HCT116 (cell line): Measurements from ENCODE around the gene TMEM51. TPM values are rescaled to one million over a fixed set of nuclear protein-coding genes. Genes with fewer than 3 reads are reported as not detected.

Experiments used
- ATAC-seq: fragments of 200-7000 bp; cut with Tn5 transposase; 2 replicates; pipeline ENCODE4 v1.9.1; 2020; ENCODE audit warnings: mild to moderate bottlenecking, moderate library complexity
- BruUV-seq: library from RNA; stranded (reverse); fragments of 400-500 nt; replicated peaks from 2 replicates; lab custom pipeline; 2021; lab: Mats Ljungman, UMichigan
- CTCF ChIA-PET: fragments of 300-600 bp; sonication (Branson Sonifier 250); formaldehyde crosslinking; loops from one replicate; lab custom pipeline; 2021; ENCODE audit warnings: antibody characterized with exemption; lab: Charles Lee
- POLR2A ChIA-PET: fragments of 300-600, 350-600 bp; sonication (Branson Sonifier 250); formaldehyde crosslinking; loops from one replicate; lab custom pipeline; 2021; ENCODE audit warnings: antibody characterized with exemption; lab: Charles Lee
- RAD21 ChIA-PET, 2 experiments: fragments of 300-600 bp; sonication (Branson Sonifier 250); formaldehyde crosslinking; loops; one replicate each; lab custom pipeline; 2023; ENCODE audit warnings: low total read pairs in 2 of 2; ENCODE audit not compliant: uncharacterized antibody in 2 of 2, unreplicated experiment in 2 of 2, low non-redundant PET in 1 of 2; lab: Charles Lee
- DNase-seq: peaks from one replicate; pipeline ENCODE4 v3.0.0-alpha.2; 2010; ENCODE audit warnings: low read depth, low spot score
- H2AFZ ChIP-seq: fragments of 200-600 bp; shearing (Covaris generic), sonication (generic); 2 replicates; pipeline ENCODE4 v1.6.1; 2017; ENCODE audit warnings: low read depth, mixed run types, mixed read lengths, antibody characterized with exemption, low read length; ENCODE audit not compliant: poor library complexity, severe bottlenecking
- H3K27ac ChIP-seq: 2 replicates; pipeline ENCODE4 v1.5.1; 2012; ENCODE audit warnings: low read depth, low read length
- H3K27me3 ChIP-seq: fragments of 200-600 bp; sonication (generic); 2 replicates; pipeline ENCODE4 v1.6.1; 2016; ENCODE audit warnings: mixed run types, low read length, mixed read lengths; ENCODE audit not compliant: insufficient read depth
- H3K36me3 ChIP-seq, 2 experiments: fragments of 200-500 bp in 1 of 2; fragments of 200-600 bp in 1 of 2; sonication (Bioruptor generic) in 1 of 2; sonication (generic) in 1 of 2; 2 replicates each; pipeline versions ENCODE4 v1.5.1 to v1.6.1; 2014 to 2016; ENCODE audit warnings: low read length in 2 of 2, inconsistent platforms in 1 of 2, mixed read lengths in 1 of 2, mixed run types in 1 of 2; ENCODE audit not compliant: insufficient read depth in 2 of 2, control insufficient read depth in 1 of 2
- H3K4me1 ChIP-seq, 2 experiments: fragments of 200-600 bp in 1 of 2; sonication (generic) in 1 of 2; 2 replicates each; pipeline versions ENCODE4 v1.5.1 to v1.6.1; 2012 to 2017; ENCODE audit warnings: low read length in 2 of 2, inconsistent platforms in 1 of 2, mild to moderate bottlenecking in 1 of 2, mixed read lengths in 1 of 2, mixed run types in 1 of 2, moderate library complexity in 1 of 2; ENCODE audit not compliant: insufficient read depth in 2 of 2, control insufficient read depth in 1 of 2
- H3K4me2 ChIP-seq: fragments of 200-600 bp; sonication (generic); 2 replicates; pipeline ENCODE4 v1.6.1; 2017; ENCODE audit warnings: mixed run types, low read length, mixed read lengths
- H3K4me3 ChIP-seq, 2 experiments: fragments of 200-600 bp in 1 of 2; sonication (generic) in 1 of 2; replicated peaks in 1 of 2; 2 replicates each; pipeline ENCODE4 v1.5.1; 2011 to 2016; ENCODE audit warnings: low read length in 2 of 2, control low read depth in 1 of 2, low read depth in 1 of 2, mild to moderate bottlenecking in 1 of 2, mixed read lengths in 1 of 2, mixed run types in 1 of 2
- H3K79me2 ChIP-seq: fragments of 200-600 bp; sonication (generic); 2 replicates; pipeline ENCODE4 v1.6.1; 2017; ENCODE audit warnings: mild to moderate bottlenecking, mixed run types, low read length, moderate library complexity, mixed read lengths; ENCODE audit not compliant: insufficient read depth
- H3K9ac ChIP-seq: fragments of 200-600 bp; sonication (generic); 2 replicates; pipeline ENCODE4 v1.6.1; 2016; ENCODE audit warnings: low read length, mixed read lengths
- H3K9me2 ChIP-seq: fragments of 200-600 bp; sonication (generic), shearing (Covaris generic); 2 replicates; pipeline ENCODE4 v1.6.1; 2017; ENCODE audit warnings: mixed run types, mild to moderate bottlenecking, moderate library complexity; ENCODE audit not compliant: insufficient read depth
- H3K9me3 ChIP-seq, 2 experiments: fragments of 200-500 bp in 1 of 2; fragments of 200-600 bp in 1 of 2; sonication (Bioruptor generic) in 1 of 2; sonication (generic) in 1 of 2; 2 replicates each; pipeline ENCODE4 v1.6.1; 2014 to 2017; ENCODE audit warnings: low read length in 2 of 2, mixed read lengths in 2 of 2, inconsistent platforms in 1 of 2, low read depth in 1 of 2, mild to moderate bottlenecking in 1 of 2, mixed run types in 1 of 2, moderate library complexity in 1 of 2; ENCODE audit not compliant: control insufficient read depth in 1 of 2, insufficient read depth in 1 of 2
- H4K20me1 ChIP-seq: fragments of 200-600 bp; sonication (generic), shearing (Covaris generic); 2 replicates; pipeline ENCODE4 v1.6.1; 2017; ENCODE audit warnings: mixed run types, mild to moderate bottlenecking, moderate library complexity; ENCODE audit not compliant: insufficient read depth
- CBX3 ChIP-seq: IDR thresholded peaks from 2 replicates; pipeline ENCODE4 v1.6.1; 2012; ENCODE audit warnings: low read depth
- EGR1 ChIP-seq: IDR thresholded peaks from 2 replicates; pipeline ENCODE4 v1.6.1; 2012; ENCODE audit warnings: low read depth
- EZH2 ChIP-seq: fragments of 200-600 bp; sonication (generic); IDR thresholded peaks from 2 replicates; pipeline ENCODE4 v1.6.1; 2017; ENCODE audit warnings: antibody characterized with exemption, mixed run types
- EZH2phosphoT487 ChIP-seq: fragments of 200-600 bp; IDR thresholded peaks from 2 replicates; pipeline ENCODE4 v1.6.1; 2018; ENCODE audit warnings: antibody characterized with exemption, borderline replicate concordance
- FOSL1 ChIP-seq: IDR thresholded peaks from 2 replicates; pipeline ENCODE4 v1.6.1; 2012; ENCODE audit warnings: low read depth
- POLR2A ChIP-seq: IDR thresholded peaks from 2 replicates; pipeline ENCODE4 v1.7.0; 2011; ENCODE audit warnings: borderline replicate concordance; ENCODE audit not compliant: insufficient read depth, insufficient read length; ENCODE audit errors: extremely low read depth
- POLR2AphosphoS5 ChIP-seq: IDR thresholded peaks from 2 replicates; pipeline ENCODE4 v1.6.1; 2011; ENCODE audit warnings: mild to moderate bottlenecking, low read depth, low read length, moderate library complexity
- RAD21 ChIP-seq: IDR thresholded peaks from 2 replicates; pipeline ENCODE4 v1.6.1; 2012; ENCODE audit warnings: low read depth, mild to moderate bottlenecking
- SRF ChIP-seq: IDR thresholded peaks from 2 replicates; pipeline ENCODE4 v1.6.1; 2012; ENCODE audit warnings: low read depth
- ZBTB33 ChIP-seq: IDR thresholded peaks from 2 replicates; pipeline ENCODE4 v1.6.1; 2011; ENCODE audit warnings: mild to moderate bottlenecking, low read length, moderate library complexity; ENCODE audit not compliant: insufficient replicate concordance; ENCODE audit errors: extremely low read depth
- intact Hi-C: fragments of 100-400 bp; cut with micrococcal nuclease; formaldehyde crosslinking; loops from 2 replicates; pipeline ENCODE4 v1.10.0; 2022
- total RNA-seq: library from RNA; stranded (reverse); gene quantifications from one replicate; pipeline ENCODE4 v1.2.1, GENCODE V29; 2021; ENCODE audit not compliant: unreplicated experiment
- TF ChIP-seq, protein P1 (sequence below): IDR thresholded peaks from 2 replicates; pipeline ENCODE4 v1.6.1; 2012
- TF ChIP-seq, protein P2 (sequence below): IDR thresholded peaks from 2 replicates; pipeline ENCODE4 v1.6.1; 2012

Gene TMEM51
- total RNA-seq, 1 experiment from 2014 or later, result 16.6 TPM

DNA sequence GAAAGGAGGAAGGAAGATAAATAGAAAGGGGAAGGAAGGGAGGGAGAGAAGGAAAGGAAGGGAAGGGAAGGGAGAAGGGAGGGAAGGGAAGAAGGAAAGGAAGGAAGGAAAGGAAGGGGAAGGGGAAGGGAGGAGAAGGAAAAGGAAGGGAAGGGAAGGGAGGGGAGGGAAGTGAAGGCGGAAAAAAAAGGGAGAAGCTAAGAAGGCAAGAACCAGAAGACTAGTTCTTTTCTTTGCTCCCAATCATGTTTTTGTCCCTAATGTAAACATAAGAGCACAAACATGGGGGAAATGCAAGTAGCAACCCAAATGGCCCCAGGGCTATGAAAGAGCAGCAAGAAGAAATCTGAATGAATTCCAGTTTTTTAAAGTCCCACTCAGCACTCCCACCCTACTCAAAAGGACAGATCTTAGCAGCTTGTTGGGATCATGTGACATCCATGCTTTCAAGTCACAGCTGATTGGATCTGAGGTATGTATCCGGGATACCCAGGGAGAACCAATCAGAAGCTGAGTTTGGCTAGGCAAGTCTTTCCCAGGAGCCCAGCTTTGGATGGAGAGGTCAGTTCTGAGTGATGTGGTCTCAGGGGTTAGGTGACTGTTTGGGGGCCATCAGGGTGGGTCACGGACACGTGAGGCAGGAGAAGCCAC lies 69.2 kb downstream of the TMEM51 start (continued):
- TF ChIP-seq, protein P1, sequence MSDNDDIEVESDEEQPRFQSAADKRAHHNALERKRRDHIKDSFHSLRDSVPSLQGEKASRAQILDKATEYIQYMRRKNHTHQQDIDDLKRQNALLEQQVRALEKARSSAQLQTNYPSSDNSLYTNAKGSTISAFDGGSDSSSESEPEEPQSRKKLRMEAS, result no peak
- TF ChIP-seq ZBTB33 (no peak), FOSL1 (no peak), SRF (no peak), EZH2phosphoT487 (no peak), EGR1 (no peak), RAD21 (no peak)
- TF ChIP-seq, protein P2, sequence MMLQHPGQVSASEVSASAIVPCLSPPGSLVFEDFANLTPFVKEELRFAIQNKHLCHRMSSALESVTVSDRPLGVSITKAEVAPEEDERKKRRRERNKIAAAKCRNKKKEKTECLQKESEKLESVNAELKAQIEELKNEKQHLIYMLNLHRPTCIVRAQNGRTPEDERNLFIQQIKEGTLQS, result no peak

DNA sequence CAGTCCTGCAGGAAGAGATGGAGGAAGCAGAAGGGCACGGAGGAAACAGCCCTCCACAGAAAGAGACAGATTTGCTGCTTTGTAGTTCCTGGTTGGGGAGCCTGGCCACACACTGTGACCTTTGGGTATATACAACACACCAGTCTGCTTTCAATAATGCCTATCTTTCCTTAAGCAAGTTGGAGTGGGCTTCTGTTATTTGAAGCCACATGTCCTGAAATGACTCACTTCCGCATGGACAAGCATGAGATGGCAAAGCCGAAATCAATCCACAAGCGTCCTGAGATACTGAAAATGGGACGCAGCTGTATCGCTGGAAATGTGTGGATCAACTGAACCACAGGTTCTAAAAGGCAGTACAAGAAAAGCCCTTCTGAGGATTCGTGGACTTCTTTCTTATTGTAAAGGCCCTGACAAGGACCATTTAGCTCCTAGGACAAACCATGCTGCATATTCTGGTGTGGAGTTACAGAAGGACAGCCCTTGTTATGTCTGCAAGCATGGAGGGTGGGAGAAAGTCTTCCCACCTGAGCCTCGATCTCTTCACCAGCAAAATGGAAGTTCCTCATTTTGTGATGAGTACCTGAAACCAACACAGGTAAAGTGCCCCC lies 70.8 kb downstream of the TMEM51 start:
- Histone ChIP-seq H3K36me3 (peaks cover 0 to 13% of the 10 kb centered on the region in 2 experiments; a peak in 1 of 4 replicates), H3K79me2 (no peaks in the 10 kb centered on the region), H3K4me2 (no peak overlapping the region), H3K4me1 (peaks cover 0 to 20% of the 10 kb centered on the region in 2 experiments; a peak in 2 of 4 replicates), H3K9ac (no peak overlapping the region), H2AFZ (no peak overlapping the region), H3K9me3 (no peaks in the 10 kb centered on the region), H3K27me3 (no peaks in the 10 kb centered on the region), H3K4me3 (no peak overlapping the region), H3K9me2 (no peaks in the 10 kb centered on the region), H4K20me1 (no peaks in the 10 kb centered on the region), H3K27ac (no peak overlapping the region)
- intact Hi-C loops, result no loop called here
- ChIA-PET CTCF (no interaction called here), RAD21 (no interaction called here), POLR2A (no interaction called here)
- no peak for TF ChIP-seq POLR2AphosphoS5
- TF ChIP-seq CBX3, result no peak
- no peak for TF ChIP-seq EZH2
- no peak for TF ChIP-seq POLR2A
- BruUV-seq, result no TSS peak
- ATAC-seq, result no peak
- DNase-seq, result no peak
